Hepatocyte (in vitro differentiated cells): ENCODE results near the gene F12.

Experiments
- EZH2phosphoT487 ChIP-seq: fragments of 200-600 bp; sonication (generic); IDR thresholded peaks from one replicate; pipeline ENCODE4 v1.6.1; 2018; ENCODE audit warnings: antibody characterized with exemption, mild to moderate bottlenecking, low read depth, moderate library complexity; ENCODE audit not compliant: unreplicated experiment, severe bottlenecking
- TF ChIP-seq, protein P1 (sequence below): fragments of 200-600 bp; sonication (generic); IDR thresholded peaks from 2 replicates; pipeline ENCODE4 v1.5.1; 2016; ENCODE audit warnings: antibody characterized with exemption, mild to moderate bottlenecking; ENCODE audit not compliant: poor library complexity

DNA sequence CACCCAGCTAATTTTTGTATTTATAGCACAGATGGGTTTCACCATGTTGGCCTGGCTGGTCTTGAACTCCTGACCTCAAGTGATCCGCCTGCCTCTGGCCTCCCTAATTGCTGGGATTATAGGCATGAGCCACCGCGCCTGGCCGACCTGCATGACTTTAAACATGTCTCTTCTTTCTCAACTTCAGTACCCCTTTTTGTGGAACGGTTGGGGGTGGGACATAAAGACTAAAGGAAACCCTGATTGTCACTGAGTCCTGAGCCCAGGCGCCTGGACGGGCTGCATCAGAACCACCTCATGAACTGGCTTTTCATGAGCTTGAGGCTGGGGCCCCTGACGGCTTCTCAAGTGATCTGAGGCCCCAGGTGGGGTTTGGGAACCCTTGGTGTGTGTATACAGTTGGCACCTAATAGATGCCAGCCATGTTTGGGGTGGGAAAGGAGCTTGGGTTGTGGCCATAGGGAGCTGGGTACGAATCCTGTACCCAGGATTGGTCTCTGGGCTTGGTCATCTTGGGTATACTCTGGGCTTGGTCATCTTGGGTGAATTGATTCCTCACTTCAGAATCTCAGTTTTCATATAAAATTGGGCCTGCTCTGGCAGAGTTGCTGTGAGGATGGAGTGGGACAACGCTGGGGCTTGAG, 19.3 kb upstream of the F12 start:
- TF ChIP-seq, protein P1, sequence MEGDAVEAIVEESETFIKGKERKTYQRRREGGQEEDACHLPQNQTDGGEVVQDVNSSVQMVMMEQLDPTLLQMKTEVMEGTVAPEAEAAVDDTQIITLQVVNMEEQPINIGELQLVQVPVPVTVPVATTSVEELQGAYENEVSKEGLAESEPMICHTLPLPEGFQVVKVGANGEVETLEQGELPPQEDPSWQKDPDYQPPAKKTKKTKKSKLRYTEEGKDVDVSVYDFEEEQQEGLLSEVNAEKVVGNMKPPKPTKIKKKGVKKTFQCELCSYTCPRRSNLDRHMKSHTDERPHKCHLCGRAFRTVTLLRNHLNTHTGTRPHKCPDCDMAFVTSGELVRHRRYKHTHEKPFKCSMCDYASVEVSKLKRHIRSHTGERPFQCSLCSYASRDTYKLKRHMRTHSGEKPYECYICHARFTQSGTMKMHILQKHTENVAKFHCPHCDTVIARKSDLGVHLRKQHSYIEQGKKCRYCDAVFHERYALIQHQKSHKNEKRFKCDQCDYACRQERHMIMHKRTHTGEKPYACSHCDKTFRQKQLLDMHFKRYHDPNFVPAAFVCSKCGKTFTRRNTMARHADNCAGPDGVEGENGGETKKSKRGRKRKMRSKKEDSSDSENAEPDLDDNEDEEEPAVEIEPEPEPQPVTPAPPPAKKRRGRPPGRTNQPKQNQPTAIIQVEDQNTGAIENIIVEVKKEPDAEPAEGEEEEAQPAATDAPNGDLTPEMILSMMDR, result no peak
- no peak for TF ChIP-seq EZH2phosphoT487
